Central memory CD8-positive, alpha-beta T cell (primary cell): ENCODE results near the gene SDHD.

Experiments used
- ATAC-seq: fragments of 150-1000 bp; cut with Tn5 transposase; replicated peaks from 2 replicates; pipeline ENCODE4 v1.10.0; 2022; ENCODE audit warnings: mild to moderate bottlenecking, moderate FRiP score, moderate number of reproducible peaks; ENCODE audit not compliant: poor library complexity, severe bottlenecking; ENCODE audit errors: extremely low read depth
- DNase-seq, 2 donors: peaks; one replicate each; pipeline ENCODE4 v3.0.0; 2021; ENCODE audit warnings: low spot score in 2 of 2
- H3K27ac Mint-ChIP-seq: one replicate; pipeline ENCODE4 v1.8.0; 2022; ENCODE audit warnings: low read depth, mild to moderate bottlenecking, moderate library complexity, mixed read lengths
- H3K27me3 Mint-ChIP-seq: one replicate; pipeline ENCODE4 v1.8.0; 2022; ENCODE audit warnings: mixed read lengths
- H3K36me3 Mint-ChIP-seq: one replicate; pipeline ENCODE4 v1.8.0; 2022; ENCODE audit warnings: mild to moderate bottlenecking, moderate library complexity, mixed read lengths; ENCODE audit not compliant: insufficient read depth
- H3K4me1 Mint-ChIP-seq: one replicate; pipeline ENCODE4 v1.8.0; 2022; ENCODE audit warnings: mixed read lengths
- H3K4me3 Mint-ChIP-seq: one replicate; pipeline ENCODE4 v1.8.0; 2022; ENCODE audit warnings: mild to moderate bottlenecking, moderate library complexity, mixed read lengths
- H3K9me3 Mint-ChIP-seq: one replicate; pipeline ENCODE4 v1.8.0; 2022; ENCODE audit warnings: mixed read lengths

SDHD gene

DNA sequence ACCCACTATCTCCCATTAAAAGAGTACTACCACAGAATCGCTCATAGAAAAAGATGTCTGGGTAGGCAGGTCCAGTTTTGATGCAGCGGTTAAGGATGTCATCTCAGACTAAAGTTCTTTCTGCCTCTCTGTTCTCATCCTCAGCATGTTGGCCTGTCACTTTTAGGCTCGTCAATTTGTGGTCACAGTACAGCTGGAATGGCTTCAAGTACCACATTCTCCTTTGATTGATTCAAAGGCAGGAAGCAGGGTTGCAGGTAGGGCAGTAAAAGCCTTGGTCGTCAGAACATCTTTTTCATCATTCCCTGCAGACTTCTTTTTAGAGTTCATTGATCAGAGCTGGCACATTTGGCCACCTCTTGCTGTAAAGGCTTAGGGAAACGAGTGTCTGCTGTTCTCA, 28.7 kb downstream of the SDHD start:
- Mint-ChIP-seq H3K36me3 (peaks cover 8% of the 10 kb centered on the region), H3K4me3 (no peak overlapping the region), H3K4me1 (no peaks in the 10 kb centered on the region), H3K9me3 (no peaks in the 10 kb centered on the region), H3K27ac (no peak overlapping the region), H3K27me3 (no peaks in the 10 kb centered on the region)
- DNase-seq (no peak), ATAC-seq (no peak)

DNA sequence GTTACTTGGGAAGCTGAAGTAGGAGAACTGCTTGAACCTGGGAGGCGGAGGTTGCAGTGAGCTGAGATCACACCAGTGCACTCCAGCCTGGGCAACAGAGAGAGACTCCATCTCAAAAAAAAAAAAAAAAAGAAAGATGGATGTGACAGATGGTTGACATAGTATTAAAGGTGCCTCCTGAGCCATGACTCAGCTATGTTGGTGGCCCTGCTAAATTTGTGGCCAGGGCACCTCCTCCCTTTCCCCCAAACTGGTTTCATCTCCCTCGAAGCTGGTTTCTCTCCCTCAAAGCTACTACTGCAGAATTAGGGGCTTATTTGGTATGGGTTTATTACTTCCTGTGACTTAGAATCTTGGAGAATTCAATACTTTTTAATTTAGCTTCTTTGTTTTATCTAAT, 31.5 kb downstream of the SDHD start:
- no peak overlapping the region for H3K27ac Mint-ChIP-seq
- DNase-seq (no peak), ATAC-seq (no peak)
- H3K27me3 Mint-ChIP-seq: no peaks in the 10 kb centered on the region
- H3K9me3 Mint-ChIP-seq: no peaks in the 10 kb centered on the region
- peaks cover 8% of the 10 kb centered on the region for H3K36me3 Mint-ChIP-seq
- no peaks in the 10 kb centered on the region for H3K4me1 Mint-ChIP-seq
- no peak overlapping the region for H3K4me3 Mint-ChIP-seq

DNA sequence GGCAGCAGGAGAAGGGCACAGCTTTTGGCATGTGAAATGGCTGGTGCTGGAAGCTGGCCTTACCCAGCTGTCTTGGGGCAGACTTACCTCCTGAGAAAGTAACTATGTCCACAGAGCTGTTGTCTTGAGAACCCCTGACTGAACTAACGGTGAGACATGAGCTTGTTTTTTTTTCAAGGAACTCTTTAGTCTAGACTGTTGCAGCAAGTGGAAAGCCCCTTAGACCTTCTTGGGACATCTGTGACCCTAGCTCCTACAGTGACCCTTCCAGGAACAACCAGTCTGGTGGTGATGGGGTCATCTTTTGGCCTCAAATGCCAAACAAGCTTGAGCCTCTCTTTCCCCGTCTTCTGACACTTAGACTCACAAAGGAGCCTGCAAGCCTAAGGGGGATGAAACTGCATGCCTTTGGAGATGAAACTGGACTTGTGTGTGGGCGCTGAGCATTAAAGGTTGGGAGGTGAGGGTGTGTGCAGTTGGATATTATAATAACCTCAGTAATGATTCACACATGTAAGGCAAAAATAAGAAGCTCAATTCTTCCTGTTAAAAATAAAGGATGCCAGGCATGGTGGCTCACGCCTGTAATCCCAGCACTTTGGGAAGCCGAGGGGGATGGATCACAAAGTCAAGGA, 35.4 kb downstream of the SDHD start:
- Mint-ChIP-seq H3K27ac (no peak overlapping the region), H3K9me3 (no peaks in the 10 kb centered on the region), H3K27me3 (no peaks in the 10 kb centered on the region), H3K36me3 (peaks cover 3% of the 10 kb centered on the region), H3K4me3 (no peak overlapping the region), H3K4me1 (no peaks in the 10 kb centered on the region)
- ATAC-seq (no peak), DNase-seq (no peak)

DNA sequence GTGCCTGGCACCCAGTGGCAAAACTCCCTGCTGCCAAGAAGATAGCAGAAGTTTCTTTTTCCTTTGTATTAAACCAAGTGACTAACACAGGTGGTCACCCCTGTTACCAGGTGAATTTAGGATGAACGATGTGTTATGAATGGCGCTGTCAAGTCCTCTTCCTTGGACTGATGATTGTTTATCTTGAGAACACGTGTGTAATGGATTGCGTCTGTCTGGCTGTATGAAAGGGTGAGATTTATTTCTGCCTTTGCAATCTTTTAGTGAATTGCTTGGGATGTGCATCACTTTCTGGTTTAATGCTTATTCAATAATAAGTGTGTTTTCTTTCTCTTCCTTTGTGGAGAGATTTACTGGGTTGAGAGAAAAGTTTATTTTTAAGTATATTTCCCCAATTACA, 36.5 kb downstream of the SDHD start:
- Mint-ChIP-seq H3K27me3 (no peaks in the 10 kb centered on the region), H3K9me3 (no peaks in the 10 kb centered on the region), H3K4me1 (no peaks in the 10 kb centered on the region), H3K27ac (no peak overlapping the region), H3K36me3 (peaks cover 3% of the 10 kb centered on the region), H3K4me3 (no peak overlapping the region)
- DNase-seq (no peak), ATAC-seq (no peak)

DNA sequence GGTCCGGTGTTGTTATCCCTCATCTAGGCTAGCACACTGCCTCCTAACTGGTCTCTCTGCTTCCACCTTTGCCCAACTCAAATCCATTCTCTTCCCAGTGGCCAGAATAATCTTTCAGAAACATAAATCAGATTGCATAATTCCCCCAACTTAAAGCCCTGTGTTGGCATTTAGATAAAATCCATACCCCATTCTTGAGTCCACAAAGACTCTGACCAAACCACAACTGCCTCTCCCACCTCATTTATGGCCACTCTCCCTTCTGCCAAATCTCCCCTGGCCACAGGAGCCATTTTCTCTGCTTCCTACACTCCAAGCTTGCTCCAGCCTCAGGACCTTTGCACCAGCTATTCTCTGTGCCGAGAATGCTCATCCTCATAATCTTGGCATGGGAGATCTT, 40.4 kb downstream of the SDHD start:
- no peak overlapping the region for H3K4me3 Mint-ChIP-seq
- H3K9me3 Mint-ChIP-seq: no peaks in the 10 kb centered on the region
- DNase-seq: no peak
- H3K36me3 Mint-ChIP-seq: no peaks in the 10 kb centered on the region
- H3K4me1 Mint-ChIP-seq: peaks cover 5% of the 10 kb centered on the region
- H3K27ac Mint-ChIP-seq: no peak overlapping the region
- no peak for ATAC-seq
- no peaks in the 10 kb centered on the region for H3K27me3 Mint-ChIP-seq

DNA sequence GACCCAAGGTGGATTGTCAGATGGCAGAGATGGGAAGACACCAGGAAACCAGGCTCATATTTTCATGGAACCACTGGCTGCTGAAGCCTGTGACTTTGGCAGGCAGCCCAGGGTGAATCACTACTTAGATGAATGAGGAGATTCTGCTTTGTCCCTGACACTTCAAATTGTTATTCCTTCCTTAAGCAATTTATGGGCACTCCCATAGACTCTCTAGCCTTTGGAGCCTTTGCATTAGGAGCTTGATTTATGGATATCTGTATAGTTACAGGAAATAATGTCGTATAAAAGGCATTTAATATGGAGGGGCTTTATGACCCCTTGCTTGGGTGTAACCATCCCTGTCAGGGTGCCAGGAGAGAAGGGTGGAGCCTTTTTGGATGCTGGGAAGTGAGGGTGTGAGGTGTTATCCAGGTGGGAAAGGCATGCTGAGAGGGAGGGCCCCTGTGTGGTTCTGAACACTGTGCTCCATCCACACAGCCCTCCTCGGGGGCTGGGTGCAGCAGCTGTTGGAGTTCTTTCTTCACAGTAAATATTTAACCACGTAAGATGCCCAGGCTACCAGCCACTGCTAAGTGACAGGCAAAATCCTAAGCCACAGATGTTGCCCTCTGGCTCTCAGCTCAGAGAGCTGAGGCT, 41.9 kb downstream of the SDHD start:
- Mint-ChIP-seq H3K27ac (no peak overlapping the region), H3K4me3 (no peak overlapping the region), H3K27me3 (no peaks in the 10 kb centered on the region), H3K4me1 (peaks cover 5% of the 10 kb centered on the region), H3K9me3 (no peaks in the 10 kb centered on the region), H3K36me3 (peaks cover 2% of the 10 kb centered on the region)
- ATAC-seq (no peak), DNase-seq (no peak)

DNA sequence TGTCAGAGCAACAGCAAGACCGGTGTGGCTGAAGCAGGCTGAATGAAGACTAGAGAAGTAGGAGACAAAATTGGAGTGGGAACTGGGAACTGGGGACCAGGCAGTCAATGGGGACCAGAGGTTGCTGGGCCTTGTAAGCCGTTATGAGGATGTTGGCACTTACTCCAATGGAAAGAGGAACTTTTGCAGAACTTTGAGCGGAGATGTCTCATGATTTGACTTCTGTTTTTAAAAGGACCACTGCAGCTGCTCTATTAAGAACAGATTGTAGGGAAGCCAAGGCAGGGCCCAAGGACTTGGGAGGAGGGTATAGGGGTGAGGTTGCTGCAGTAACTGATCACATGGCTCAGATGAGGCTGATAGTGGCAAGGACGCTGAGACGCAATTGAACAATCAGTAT, 43.0 kb downstream of the SDHD start:
- Mint-ChIP-seq H3K9me3 (no peaks in the 10 kb centered on the region), H3K27me3 (no peaks in the 10 kb centered on the region), H3K4me3 (no peak overlapping the region), H3K27ac (no peak overlapping the region), H3K36me3 (peaks cover 2% of the 10 kb centered on the region), H3K4me1 (peaks cover 5% of the 10 kb centered on the region)
- no peak for ATAC-seq
- no peak for DNase-seq

DNA sequence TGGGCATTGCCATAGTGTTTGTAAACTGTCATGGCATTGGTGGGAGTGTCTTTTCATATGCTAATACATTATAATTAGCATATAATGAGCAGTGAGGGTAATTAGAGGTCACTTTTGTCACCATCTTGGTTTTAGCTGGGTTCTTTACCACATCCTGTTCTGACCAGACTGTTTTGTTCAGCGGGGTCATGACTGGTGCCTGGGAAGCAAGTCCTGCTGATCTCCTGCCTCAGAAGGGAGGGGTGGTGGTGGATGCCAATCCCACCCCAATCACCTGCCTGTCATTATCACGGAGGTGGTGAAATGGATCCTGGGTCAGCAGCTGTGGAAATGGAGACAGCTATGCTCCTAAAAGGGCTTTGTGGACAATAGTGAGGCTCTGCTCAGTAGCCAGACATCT, 46.1 kb downstream of the SDHD start:
- peaks cover 2% of the 10 kb centered on the region for H3K36me3 Mint-ChIP-seq
- H3K4me1 Mint-ChIP-seq: peaks cover 5% of the 10 kb centered on the region
- no peak overlapping the region for H3K27ac Mint-ChIP-seq
- ATAC-seq: no peak
- no peak overlapping the region for H3K4me3 Mint-ChIP-seq
- H3K9me3 Mint-ChIP-seq: no peaks in the 10 kb centered on the region
- no peak for DNase-seq
- no peaks in the 10 kb centered on the region for H3K27me3 Mint-ChIP-seq

DNA sequence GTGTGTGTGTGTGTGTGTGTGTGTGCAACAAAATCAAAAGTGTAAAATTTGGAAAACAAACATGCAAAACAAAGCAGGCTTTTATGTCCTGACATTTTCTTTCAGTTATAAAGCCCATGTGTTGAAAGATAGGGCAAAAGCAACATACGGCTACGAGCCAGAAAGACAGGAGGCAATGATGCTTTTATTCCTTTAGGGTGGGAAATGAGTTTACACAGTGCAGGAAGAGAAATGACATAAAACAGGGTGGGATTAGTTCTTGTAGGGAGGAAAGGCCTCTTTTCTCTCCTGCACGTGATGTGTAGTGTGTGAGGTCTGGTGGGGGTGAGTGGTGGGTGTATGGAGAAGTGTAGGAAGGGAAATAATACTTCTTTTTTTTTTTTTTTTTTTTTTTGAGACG, 47.8 kb downstream of the SDHD start:
- Mint-ChIP-seq H3K9me3 (no peaks in the 10 kb centered on the region), H3K4me1 (peaks cover 5% of the 10 kb centered on the region), H3K27me3 (no peaks in the 10 kb centered on the region), H3K4me3 (no peak overlapping the region), H3K27ac (no peak overlapping the region), H3K36me3 (peaks cover 2% of the 10 kb centered on the region)
- DNase-seq: no peak
- ATAC-seq: no peak

DNA sequence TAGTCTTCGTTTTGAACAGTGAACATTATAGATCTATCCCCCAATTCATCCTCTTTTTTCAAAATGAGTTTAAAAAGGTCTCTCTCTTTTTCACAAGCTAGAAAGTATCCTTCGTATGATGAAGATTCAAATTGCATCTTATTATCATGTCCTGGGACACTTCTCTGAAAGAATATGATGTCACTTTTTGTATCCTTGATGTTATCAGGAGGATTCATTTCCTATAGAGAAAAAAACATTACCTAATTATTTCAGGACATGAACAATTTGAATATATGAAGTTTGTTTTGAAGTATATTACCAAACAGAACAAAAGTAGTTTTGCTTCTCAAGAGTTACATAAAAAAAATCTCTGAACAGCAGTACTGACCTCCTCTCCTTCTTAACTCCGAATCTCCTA, 56.9 kb downstream of the SDHD start:
- Mint-ChIP-seq H3K4me1 (no peaks in the 10 kb centered on the region), H3K9me3 (no peaks in the 10 kb centered on the region), H3K4me3 (no peak overlapping the region), H3K36me3 (no peaks in the 10 kb centered on the region), H3K27ac (no peak overlapping the region), H3K27me3 (no peaks in the 10 kb centered on the region)
- ATAC-seq (no peak), DNase-seq (no peak)
